H9 (cell line): ENCODE data around the gene RDH5. TPM values are rescaled to one million over a fixed set of nuclear protein-coding genes. Genes with fewer than 3 reads are reported as not detected.

Experiments
- DNase-seq: peaks from one replicate; pipeline ENCODE4 v3.0.0-alpha.2; 2017
- H2AFZ ChIP-seq: one replicate; pipeline ENCODE4 v1.6.1; 2013; ENCODE audit warnings: mild to moderate bottlenecking, low read length, control low read depth, moderate library complexity
- H2AK5ac ChIP-seq: 2 replicates; pipeline ENCODE4 v1.6.1; 2013; ENCODE audit warnings: low read length, control low read depth, mixed read lengths; ENCODE audit not compliant: insufficient read length
- H2BK120ac ChIP-seq: one replicate; pipeline ENCODE4 v1.6.1; 2013; ENCODE audit warnings: low read depth, mild to moderate bottlenecking, low read length, control low read depth, inconsistent platforms; ENCODE audit not compliant: poor library complexity, severe bottlenecking
- H2BK12ac ChIP-seq: 2 replicates; pipeline ENCODE4 v1.6.1; 2013; ENCODE audit warnings: low read length, control low read depth, mixed read lengths, low read depth; ENCODE audit not compliant: insufficient read length
- H2BK15ac ChIP-seq: 2 replicates; pipeline ENCODE4 v1.6.1; 2013; ENCODE audit warnings: low read depth, low read length, control low read depth
- H2BK20ac ChIP-seq: one replicate; pipeline ENCODE4 v1.6.1; 2013; ENCODE audit warnings: low read depth, mild to moderate bottlenecking, low read length, control low read depth, inconsistent platforms; ENCODE audit not compliant: poor library complexity, severe bottlenecking
- H2BK5ac ChIP-seq: 2 replicates; pipeline ENCODE4 v1.6.1; 2013; ENCODE audit warnings: low read length, control low read depth, mixed read lengths; ENCODE audit not compliant: insufficient read length
- H3K14ac ChIP-seq: 2 replicates; pipeline ENCODE4 v1.6.1; 2013; ENCODE audit warnings: low read length, control low read depth; ENCODE audit not compliant: insufficient read depth
- H3K18ac ChIP-seq: 2 replicates; pipeline ENCODE4 v1.6.1; 2013; ENCODE audit warnings: low read depth, mild to moderate bottlenecking, mixed read lengths, low read length, control low read depth; ENCODE audit not compliant: insufficient read length
- H3K23ac ChIP-seq: 2 replicates; pipeline ENCODE4 v1.6.1; 2013; ENCODE audit warnings: low read length, control low read depth, mixed read lengths, low read depth; ENCODE audit not compliant: insufficient read length
- H3K23me2 ChIP-seq: 2 replicates; pipeline ENCODE4 v1.6.1; 2013; ENCODE audit warnings: low read depth, mild to moderate bottlenecking, mixed read lengths, low read length, control low read depth; ENCODE audit not compliant: insufficient read length, poor library complexity, severe bottlenecking
- H3K27ac ChIP-seq: 2 replicates; pipeline ENCODE4 v1.5.1; 2013; ENCODE audit warnings: low read length, control low read depth, mixed read lengths, low read depth; ENCODE audit not compliant: insufficient read length
- H3K27me3 ChIP-seq: 2 replicates; pipeline ENCODE4 v1.6.1; 2013; ENCODE audit warnings: low read length, control low read depth, inconsistent platforms; ENCODE audit not compliant: insufficient read depth
- H3K4ac ChIP-seq: 2 replicates; pipeline ENCODE4 v1.6.1; 2013; ENCODE audit warnings: low read depth, mild to moderate bottlenecking, control low read depth, inconsistent platforms, low read length, moderate library complexity
- H3K4me1 ChIP-seq: 2 replicates; pipeline ENCODE4 v1.6.1; 2013; ENCODE audit warnings: low read length, control low read depth, inconsistent platforms; ENCODE audit not compliant: insufficient read depth
- H3K4me2 ChIP-seq: 2 replicates; pipeline ENCODE4 v1.6.1; 2013; ENCODE audit warnings: low read length, control low read depth, mixed read lengths; ENCODE audit not compliant: insufficient read length, insufficient read depth
- H3K56ac ChIP-seq: 2 replicates; pipeline ENCODE4 v1.6.1; 2013; ENCODE audit warnings: low read depth, mild to moderate bottlenecking, mixed read lengths, low read length, control low read depth; ENCODE audit not compliant: insufficient read length
- H3K79me1 ChIP-seq: 2 replicates; pipeline ENCODE4 v1.6.1; 2013; ENCODE audit warnings: low read depth, mild to moderate bottlenecking, moderate library complexity, low read length, control low read depth, inconsistent platforms; ENCODE audit not compliant: insufficient read depth, poor library complexity, severe bottlenecking
- H3K79me2 ChIP-seq: 2 replicates; pipeline ENCODE4 v1.6.1; 2013; ENCODE audit warnings: low read length, control low read depth, inconsistent platforms; ENCODE audit not compliant: insufficient read depth
- H3K9ac ChIP-seq: 2 replicates; pipeline ENCODE4 v1.6.1; 2013; ENCODE audit warnings: low read length, control low read depth, mixed read lengths; ENCODE audit not compliant: insufficient read length; ENCODE audit errors: extremely low read depth
- H3K9me3 ChIP-seq: one replicate; pipeline ENCODE4 v1.6.1; 2013; ENCODE audit warnings: low read depth, low read length, inconsistent platforms; ENCODE audit not compliant: control insufficient read depth
- H3T11ph ChIP-seq: one replicate; pipeline ENCODE4 v1.6.1; 2013; ENCODE audit warnings: mild to moderate bottlenecking, low read length, control low read depth, inconsistent platforms
- H4K20me1 ChIP-seq: one replicate; pipeline ENCODE4 v1.6.1; 2013; ENCODE audit not compliant: control insufficient read depth, insufficient read length, insufficient read depth
- H4K5ac ChIP-seq: 2 replicates; pipeline ENCODE4 v1.6.1; 2013; ENCODE audit warnings: low read depth, mild to moderate bottlenecking, mixed read lengths, low read length, control low read depth; ENCODE audit not compliant: insufficient read length
- H4K8ac ChIP-seq: replicated peaks from 2 replicates; pipeline ENCODE4 v1.6.1; 2013; ENCODE audit warnings: low read length, control low read depth, mixed read lengths, low read depth; ENCODE audit not compliant: insufficient read length
- H4K91ac ChIP-seq: 2 replicates; pipeline ENCODE4 v1.6.1; 2013; ENCODE audit warnings: low read depth, mild to moderate bottlenecking, moderate library complexity, mixed read lengths, low read length, control low read depth; ENCODE audit not compliant: insufficient read length
- H3K27ac Mint-ChIP-seq, 3 experiments: 2 replicates in 2 of 3; 3 replicates in 1 of 3; pipeline ENCODE4 v1.8.0; 2020 to 2021; ENCODE audit warnings: mixed read lengths in 3 of 3, mild to moderate bottlenecking in 1 of 3, moderate library complexity in 1 of 3
- H3K27me3 Mint-ChIP-seq: 2 replicates; pipeline ENCODE4 v1.8.0; 2021; ENCODE audit warnings: low read depth, mild to moderate bottlenecking, moderate library complexity, mixed read lengths
- H3K36me3 Mint-ChIP-seq, 3 experiments: 2 replicates in 2 of 3; 3 replicates in 1 of 3; pipeline ENCODE4 v1.8.0; 2020 to 2021; ENCODE audit warnings: low read depth in 3 of 3, mixed read lengths in 3 of 3; ENCODE audit not compliant: insufficient read depth in 1 of 3
- H3K4me1 Mint-ChIP-seq, 2 experiments: 2 replicates each; pipeline ENCODE4 v1.8.0; 2020; ENCODE audit warnings: mixed read lengths in 2 of 2
- H3K4me3 Mint-ChIP-seq, 2 experiments: 2 replicates in 1 of 2; 3 replicates in 1 of 2; pipeline ENCODE4 v1.8.0; 2020 to 2021; ENCODE audit warnings: mild to moderate bottlenecking in 2 of 2, mixed read lengths in 2 of 2, moderate library complexity in 1 of 2
- H3K9me3 Mint-ChIP-seq, 2 experiments: 2 replicates in 1 of 2; 3 replicates in 1 of 2; pipeline ENCODE4 v1.8.0; 2020; ENCODE audit warnings: mild to moderate bottlenecking in 2 of 2, mixed read lengths in 2 of 2, moderate library complexity in 1 of 2
- CTCF ChIP-seq: fragments of 200-600 bp; sonication (generic); conservative IDR thresholded peaks from 3 replicates; pipeline ENCODE4 v1.8.0; 2021; ENCODE audit warnings: antibody characterized with exemption, mild to moderate bottlenecking
- WGBS: extraction: QIAGEN DNeasy Blood & Tissue Kit; methylation state at CpG from one replicate; pipeline ENCODE4 v1.1.7; 2013; ENCODE audit warnings: missing lambda C conversion rate, low lambda C conversion rate, mixed read lengths; ENCODE audit not compliant: insufficient read length; ENCODE audit errors: extremely low coverage; 5-methylcytosine and 5-hydroxymethylcytosine counted together
- total RNA-seq: library from RNA; stranded (reverse); gene quantifications from 2 replicates; pipeline ENCODE4 v1.2.1, GENCODE V29; 2021

Gene RDH5
- total RNA-seq, 1 experiment from 2014 or later, result 6.6 TPM

DNA sequence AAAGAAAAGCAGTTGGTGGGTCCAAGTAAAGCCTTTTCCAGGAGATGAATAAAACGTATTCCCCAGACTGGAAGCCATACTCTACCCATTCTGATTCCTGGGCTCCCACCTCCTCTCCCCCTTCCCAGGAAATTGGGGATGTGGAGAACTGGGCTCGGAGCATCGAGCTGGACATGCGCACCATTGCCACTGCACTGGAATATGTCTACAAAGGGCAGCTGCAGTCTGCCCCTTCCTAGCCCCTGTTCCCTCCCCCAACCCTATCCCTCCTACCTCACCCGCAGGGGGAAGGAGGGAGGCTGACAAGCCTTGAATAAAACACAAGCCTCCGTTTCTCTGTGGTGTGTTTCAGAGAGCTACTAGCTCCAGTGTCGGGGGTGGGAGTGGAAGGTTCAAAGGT, 822 bp upstream of the RDH5 start:
- no CpG with 5 or more reads among the region's 7 CpGs for WGBS
- Histone ChIP-seq H3K4me1 (peaks cover 13% of the 10 kb centered on the region; the same call in 1 of the 2 replicates), H3K27me3 (no peaks in the 10 kb centered on the region), H4K8ac (no peak overlapping the region), H2BK12ac (no peak overlapping the region), H3K9me3 (no peaks in the 10 kb centered on the region), H3K4ac (no peak overlapping the region), H3K23me2 (peaks cover 9% of the 10 kb centered on the region), H3K9ac (no peak overlapping the region), H3K23ac (no peak overlapping the region), H3K14ac (no peak overlapping the region), H2BK5ac (no peak overlapping the region), H3T11ph (no peak overlapping the region), H3K18ac (no peak overlapping the region), H4K20me1 (no peaks in the 10 kb centered on the region), H2BK120ac (no peak overlapping the region), H2BK20ac (no peak overlapping the region), H4K5ac (no peak overlapping the region), H4K91ac (no peak overlapping the region), H2BK15ac (no peak overlapping the region), H2AK5ac (no peak overlapping the region), H2AFZ (no peak overlapping the region), H3K56ac (no peak overlapping the region), H3K79me1 (no peaks in the 10 kb centered on the region), H3K4me2 (no peak overlapping the region), H3K27ac (no peak overlapping the region), H3K79me2 (no peaks in the 10 kb centered on the region)
- H3K36me3 Mint-ChIP-seq, result peaks cover 3 to 22% (median 14%) of the 10 kb centered on the region in 3 experiments; a peak in 6 of 7 replicates
- H3K4me1 Mint-ChIP-seq, result peaks cover 38 to 41% of the 10 kb centered on the region in 2 experiments
- peaks cover 0 to 3% of the 10 kb centered on the region in 2 experiments; a peak in 3 of 5 replicates for H3K9me3 Mint-ChIP-seq
- H3K27ac Mint-ChIP-seq, result 0 out of 7 replicates have a peak overlapping the region, but pooled peaks of 1 of the 3 experiments have one; percentile 68
- H3K4me3 Mint-ChIP-seq, result no peak overlapping the region
- no peak for DNase-seq
- TF ChIP-seq CTCF, result no peak
- peaks cover 4% of the 10 kb centered on the region for H3K27me3 Mint-ChIP-seq
